Stimulated activated CD8-positive, alpha-beta memory T cell treated with anti-CD3 and anti-CD28 coated beads, Interleukin-15, amount 100 ng/mL, for 48 hours (primary cell): ENCODE results near the gene KCTD18.

Experiments
- DNase-seq, 2 donors: peaks; one replicate each; pipeline ENCODE4 v3.0.0-alpha.2; 2020; ENCODE audit warnings: low read depth in 2 of 2

KCTD18 gene

GRCh38 chr2:200454927-200455801 is 54.7 kb downstream of the KCTD18 start:
- DNase-seq: no peak

- DNase-seq: no peak
Measured at GRCh38 chr2:200453853-200454534, 55.9 kb downstream of the KCTD18 start.

- DNase-seq: no peak
Measured at GRCh38 chr2:200453142-200453852, 56.6 kb downstream of the KCTD18 start.

GRCh38 chr2:200452377-200452776 is 57.5 kb downstream of the KCTD18 start:
- DNase-seq: no peak

- no peak for DNase-seq
Measured at GRCh38 chr2:200451511-200451910, 58.4 kb downstream of the KCTD18 start.

GRCh38 chr2:200450288-200450687 is 59.6 kb downstream of the KCTD18 start:
- DNase-seq: no peak

- no peak for DNase-seq
Measured at GRCh38 chr2:200449149-200449548, 60.7 kb downstream of the KCTD18 start.

- no peak for DNase-seq
Measured at GRCh38 chr2:200448455-200448854, 61.4 kb downstream of the KCTD18 start.

- no peak for DNase-seq
Measured at GRCh38 chr2:200447139-200447855, 62.6 kb downstream of the KCTD18 start.

- no peak for DNase-seq
Measured at GRCh38 chr2:200446612-200447011, 63.3 kb downstream of the KCTD18 start.

GRCh38 chr2:200445284-200445683 is 64.6 kb downstream of the KCTD18 start:
- DNase-seq: no peak

- no peak for DNase-seq
Measured at GRCh38 chr2:200444530-200444929, 65.3 kb downstream of the KCTD18 start.

GRCh38 chr2:200443916-200444315 is 66.0 kb downstream of the KCTD18 start:
- no peak for DNase-seq

GRCh38 chr2:200443376-200443775 is 66.5 kb downstream of the KCTD18 start:
- DNase-seq: no peak

- no peak for DNase-seq
Measured at GRCh38 chr2:200442471-200442870, 67.4 kb downstream of the KCTD18 start.

GRCh38 chr2:200439981-200440380 is 69.9 kb downstream of the KCTD18 start:
- no peak for DNase-seq
